ENCODE results near the gene IRX4. TPM values are rescaled to one million over a fixed set of nuclear protein-coding genes. Genes with fewer than 3 reads are reported as not detected.

Gene IRX4
- total and polyA plus RNA-seq, 2 of the 4 experiments (the other 2 are of a cell fraction): not detected

DNA sequence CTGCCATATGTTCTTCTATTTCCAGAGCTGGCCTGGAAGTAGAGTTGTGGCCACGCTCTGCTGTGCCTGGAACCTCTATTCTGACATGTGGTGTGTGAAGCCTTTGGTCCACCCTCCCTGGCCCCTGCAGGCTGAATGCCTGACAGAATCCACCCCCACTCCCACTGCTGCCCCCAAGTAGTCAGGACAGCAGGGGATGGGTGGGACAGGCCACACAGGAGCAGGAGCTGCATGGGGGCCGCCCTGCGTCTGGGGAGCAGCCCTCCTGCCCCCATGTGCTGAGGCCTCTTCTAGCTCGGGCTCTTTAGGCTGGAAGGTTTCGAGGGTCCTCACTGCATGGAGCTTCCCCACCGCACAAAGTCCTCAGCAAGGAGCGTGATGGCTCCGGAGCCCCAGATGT, 32.6 kb upstream of the IRX4 start:
- WGBS, 2 experiments (ENCODE audit: extremely low coverage in 2 of 2, insufficient read length in 1 of 2): no CpG with 5 or more reads among the region's 8 CpGs
- in situ Hi-C loops (cut with MboI; ENCODE audit: low sequenced_read_pairs): no loop called here
- BruUV-seq (replicated peaks): no TSS peak

More for the DNA sequence above, 32.6 kb upstream of the IRX4 start:
- DNase-seq: no peak
- Histone ChIP-seq H4K8ac (ENCODE audit: low read depth in 2 of 2, low read length in 2 of 2) (no peak overlapping the region), H3K27ac (ENCODE audit: insufficient read depth, low read length) (no peak overlapping the region), H4K20me1 (ENCODE audit: insufficient read depth, low read length) (no peaks in the 10 kb centered on the region), H2BK120ac (ENCODE audit: low read depth, low read length) (no peak overlapping the region), H3K4me2 (ENCODE audit: low read depth, low read length) (no peak overlapping the region), H3K9me3 (ENCODE audit: control insufficient read depth, insufficient read depth, low read length) (no peaks in the 10 kb centered on the region), H3K9me1 (ENCODE audit: insufficient read depth, low read length) (no peaks in the 10 kb centered on the region), H2AFZ (replicated peaks; ENCODE audit: low read length, poor library complexity) (no peak overlapping the region), H3K9ac (ENCODE audit: low read depth, low read length) (no peak overlapping the region), H3K4me1 (ENCODE audit: control insufficient read depth, insufficient read depth, low read length) (no peaks in the 10 kb centered on the region), H3K79me1 (ENCODE audit: low read depth in 1 of 2, low read length in 2 of 2) (no peaks in the 10 kb centered on the region), H3K56ac (ENCODE audit: extremely low read depth, insufficient read depth, low read length) (no peak overlapping the region), H3K18ac (ENCODE audit: low read depth, low read length) (no peak overlapping the region), H3K36me3 (ENCODE audit: control insufficient read depth, insufficient read depth, low read length) (no peaks in the 10 kb centered on the region), H2BK15ac (ENCODE audit: low read depth, low read length) (no peak overlapping the region), H4K5ac (ENCODE audit: low read depth, low read length) (no peak overlapping the region), H3K14ac (replicated peaks; ENCODE audit: low read depth, low read length) (no peak overlapping the region), H3K27me3 (ENCODE audit: control insufficient read depth, insufficient read depth, low read length) (no peaks in the 10 kb centered on the region), H2AK9ac (replicated peaks; ENCODE audit: low read depth, low read length, poor library complexity) (no peak overlapping the region), H3K23ac (ENCODE audit: low read depth, low read length) (no peak overlapping the region), H2AK5ac (ENCODE audit: low read depth, low read length) (no peak overlapping the region), H2BK5ac (ENCODE audit: low read depth, low read length, poor library complexity, severe bottlenecking) (no peak overlapping the region), H4K91ac (ENCODE audit: insufficient read depth, low read depth, low read length) (no peak overlapping the region), H2BK20ac (ENCODE audit: low read depth, low read length) (no peak overlapping the region), H3K4ac (ENCODE audit: low read depth, low read length) (no peak overlapping the region), H3K4me3 (ENCODE audit: insufficient read depth, low read depth, low read length) (no peak overlapping the region)
- CTCF ChIA-PET: no interaction called here
- ATAC-seq (ENCODE audit: low read depth): no peak
- intact Hi-C loops (cut with micrococcal nuclease): no loop called here
- dilution Hi-C loops (cut with HindIII; ENCODE audit: low sequenced_read_pairs, unreplicated experiment): no loop called here
- TF ChIP-seq MAFK (IDR thresholded peaks at IDR 0.05; ENCODE audit: low read depth, low read length) (no peak), POLR2A (IDR thresholded peaks at IDR 0.05; ENCODE audit: low read depth, low read length) (no peak), MXI1 (IDR thresholded peaks at IDR 0.05; ENCODE audit: borderline replicate concordance, low read depth, low read length) (no peak), CEBPB (IDR thresholded peaks at IDR 0.05; ENCODE audit: low read depth, low read length) (no peak), BHLHE40 (IDR thresholded peaks at IDR 0.05; ENCODE audit: low read depth, low read length) (no peak), CHD1 (IDR thresholded peaks at IDR 0.05; ENCODE audit: low read depth, low read length) (no peak), RCOR1 (IDR thresholded peaks at IDR 0.05; ENCODE audit: insufficient replicate concordance, low read length) (no peak), RFX5 (IDR thresholded peaks at IDR 0.05; ENCODE audit: low read depth, low read length) (no peak), RAD21 (IDR thresholded peaks at IDR 0.05; ENCODE audit: low read length) (no peak)
- POLR2A ChIA-PET (ENCODE audit: unreplicated experiment): no interaction called here
